ENCODE data around the gene MPHOSPH6.

Gene MPHOSPH6

DNA sequence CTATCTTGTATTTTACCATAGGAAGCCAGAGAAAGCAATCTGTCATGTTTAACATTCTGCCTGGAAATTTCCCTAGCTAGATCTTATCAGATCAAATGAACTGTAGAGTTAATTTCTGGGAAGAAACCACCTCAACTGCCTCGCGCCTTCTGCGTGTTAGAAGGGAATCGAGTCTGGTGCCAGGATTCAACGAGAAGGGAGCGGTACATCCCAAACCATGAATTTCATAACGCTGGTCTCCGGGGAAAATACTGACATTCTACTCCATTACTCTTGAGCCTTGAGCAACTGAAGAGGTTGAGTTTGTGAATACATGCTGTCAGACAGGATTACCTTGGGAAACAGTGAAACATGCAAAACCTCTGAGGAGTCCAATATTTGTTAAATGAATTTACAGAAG, 35.2 kb downstream of the MPHOSPH6 start:
- DNase-seq (ENCODE audit: extremely low read depth, low read depth), result no peak
- H3K4me3 ChIP-seq (replicated peaks; ENCODE audit: low read depth, low read length), result no peak overlapping the region
- TF ChIP-seq, protein P1, sequence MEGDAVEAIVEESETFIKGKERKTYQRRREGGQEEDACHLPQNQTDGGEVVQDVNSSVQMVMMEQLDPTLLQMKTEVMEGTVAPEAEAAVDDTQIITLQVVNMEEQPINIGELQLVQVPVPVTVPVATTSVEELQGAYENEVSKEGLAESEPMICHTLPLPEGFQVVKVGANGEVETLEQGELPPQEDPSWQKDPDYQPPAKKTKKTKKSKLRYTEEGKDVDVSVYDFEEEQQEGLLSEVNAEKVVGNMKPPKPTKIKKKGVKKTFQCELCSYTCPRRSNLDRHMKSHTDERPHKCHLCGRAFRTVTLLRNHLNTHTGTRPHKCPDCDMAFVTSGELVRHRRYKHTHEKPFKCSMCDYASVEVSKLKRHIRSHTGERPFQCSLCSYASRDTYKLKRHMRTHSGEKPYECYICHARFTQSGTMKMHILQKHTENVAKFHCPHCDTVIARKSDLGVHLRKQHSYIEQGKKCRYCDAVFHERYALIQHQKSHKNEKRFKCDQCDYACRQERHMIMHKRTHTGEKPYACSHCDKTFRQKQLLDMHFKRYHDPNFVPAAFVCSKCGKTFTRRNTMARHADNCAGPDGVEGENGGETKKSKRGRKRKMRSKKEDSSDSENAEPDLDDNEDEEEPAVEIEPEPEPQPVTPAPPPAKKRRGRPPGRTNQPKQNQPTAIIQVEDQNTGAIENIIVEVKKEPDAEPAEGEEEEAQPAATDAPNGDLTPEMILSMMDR (IDR thresholded peaks at IDR 0.05; ENCODE audit: low read depth, low read length, missing control alignments), result no peak

DNA sequence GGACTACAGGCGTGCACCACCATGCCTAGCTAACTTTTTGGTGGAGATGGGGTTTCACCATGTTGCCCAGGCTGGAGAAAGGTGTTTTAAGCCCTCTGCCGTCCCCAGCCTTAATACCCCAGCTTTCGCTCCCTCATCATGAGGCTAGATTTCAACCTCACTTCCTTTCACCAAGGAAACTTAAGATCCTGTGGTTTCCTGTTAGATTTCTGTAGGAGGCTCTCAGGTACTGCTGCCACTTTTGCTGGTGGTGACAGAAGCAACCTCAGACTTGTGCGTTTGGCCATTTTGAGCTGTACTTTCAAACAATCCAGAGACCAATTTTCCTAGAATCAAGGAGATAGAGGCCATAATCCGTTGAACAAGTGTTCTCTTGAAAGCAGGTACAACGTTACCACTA, 36.2 kb downstream of the MPHOSPH6 start:
- TF ChIP-seq, protein P1 (IDR thresholded peaks at IDR 0.05; ENCODE audit: low read depth, low read length, missing control alignments), result no peak
- H3K4me3 ChIP-seq (replicated peaks; ENCODE audit: low read depth, low read length), result no peak overlapping the region
- DNase-seq (ENCODE audit: extremely low read depth, low read depth), result no peak

DNA sequence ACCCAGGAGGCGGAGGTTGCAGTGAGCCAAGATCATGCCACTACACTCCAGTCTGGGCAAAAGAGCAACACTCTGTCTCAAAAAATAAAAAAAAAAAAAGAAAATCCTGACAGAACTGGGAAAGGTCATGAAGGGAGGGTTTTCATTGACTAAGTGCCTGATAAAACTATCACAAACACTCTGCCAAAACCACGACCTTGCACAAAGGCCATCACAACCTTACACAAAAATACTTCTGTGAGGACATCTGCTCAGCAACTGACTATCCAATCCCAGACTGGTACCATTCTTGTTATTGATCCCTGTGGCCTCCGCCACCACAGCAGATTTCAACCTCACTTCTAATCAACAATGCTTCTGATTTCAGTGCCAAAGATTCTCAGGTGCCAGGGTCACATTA, 40.1 kb downstream of the MPHOSPH6 start:
- H3K4me3 ChIP-seq (replicated peaks; ENCODE audit: low read depth, low read length), result no peak overlapping the region
- no peak for DNase-seq (ENCODE audit: extremely low read depth, low read depth)
- TF ChIP-seq, protein P1 (IDR thresholded peaks at IDR 0.05; ENCODE audit: low read depth, low read length, missing control alignments), result no peak

DNA sequence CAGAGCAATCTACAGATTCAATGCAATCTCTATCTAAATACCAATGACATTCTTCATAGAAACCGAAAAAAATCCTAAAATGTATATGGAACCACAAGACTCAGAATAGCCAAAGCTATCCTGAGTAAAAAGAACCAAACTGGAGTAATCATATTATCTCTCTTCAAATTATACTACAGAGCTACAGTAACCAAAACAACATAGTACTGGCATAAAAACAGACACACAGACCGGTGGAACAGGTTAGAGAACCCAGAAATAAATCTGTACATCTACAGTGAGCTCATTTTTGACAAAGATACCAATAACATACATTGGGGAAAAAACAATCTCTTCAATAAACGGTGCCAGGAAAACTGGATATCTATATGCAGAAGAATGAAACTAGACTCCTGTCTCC, 45.4 kb downstream of the MPHOSPH6 start:
- DNase-seq (ENCODE audit: extremely low read depth, low read depth), result no peak
- TF ChIP-seq, protein P1 (IDR thresholded peaks at IDR 0.05; ENCODE audit: low read depth, low read length, missing control alignments), result no peak
- no peak overlapping the region for H3K4me3 ChIP-seq (replicated peaks; ENCODE audit: low read depth, low read length)

DNA sequence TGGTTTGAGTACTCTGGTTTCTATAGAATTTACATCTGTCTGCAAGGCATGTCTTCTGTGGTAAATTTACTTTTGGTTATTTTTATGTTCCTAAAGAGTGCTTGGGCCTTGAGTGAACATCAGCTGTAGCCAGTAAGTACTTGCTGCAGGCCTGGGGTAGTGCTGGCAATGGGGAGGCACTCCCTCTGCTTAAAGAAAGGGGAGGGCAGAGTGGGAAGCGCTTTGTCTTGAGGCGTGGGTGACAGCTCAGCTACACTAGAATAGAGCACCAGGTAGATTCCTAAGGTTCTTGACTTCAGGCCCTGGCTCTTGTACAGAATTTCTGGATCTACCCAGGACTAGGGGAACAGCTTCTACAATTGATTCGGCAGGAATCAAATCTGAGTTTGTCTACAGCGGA, 50.6 kb downstream of the MPHOSPH6 start:
- TF ChIP-seq, protein P1 (IDR thresholded peaks at IDR 0.05; ENCODE audit: low read depth, low read length, missing control alignments), result no peak
- no peak for DNase-seq (ENCODE audit: extremely low read depth, low read depth)
- no peak overlapping the region for H3K4me3 ChIP-seq (replicated peaks; ENCODE audit: low read depth, low read length)

DNA sequence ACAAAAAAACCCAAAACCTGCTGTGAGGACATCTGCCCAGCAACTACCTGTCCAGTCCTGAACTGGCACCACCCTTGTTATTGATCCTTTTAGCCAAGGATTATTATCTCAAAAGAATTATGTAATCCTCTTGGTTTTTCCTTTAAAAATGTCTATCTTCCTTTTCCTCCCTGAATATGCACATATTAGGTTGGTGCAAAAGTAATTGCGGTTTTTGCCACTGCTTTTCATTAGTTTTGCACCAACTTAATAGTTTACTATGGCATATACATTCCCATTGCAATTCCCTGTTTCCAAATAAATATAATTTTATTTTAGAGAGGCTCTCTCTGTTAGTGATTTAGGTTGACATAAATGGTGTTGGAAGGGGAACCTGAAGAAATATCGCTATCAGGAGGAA, 51.3 kb downstream of the MPHOSPH6 start:
- no peak for DNase-seq (ENCODE audit: extremely low read depth, low read depth)
- TF ChIP-seq, protein P1 (IDR thresholded peaks at IDR 0.05; ENCODE audit: low read depth, low read length, missing control alignments), result no peak
- no peak overlapping the region for H3K4me3 ChIP-seq (replicated peaks; ENCODE audit: low read depth, low read length)

DNA sequence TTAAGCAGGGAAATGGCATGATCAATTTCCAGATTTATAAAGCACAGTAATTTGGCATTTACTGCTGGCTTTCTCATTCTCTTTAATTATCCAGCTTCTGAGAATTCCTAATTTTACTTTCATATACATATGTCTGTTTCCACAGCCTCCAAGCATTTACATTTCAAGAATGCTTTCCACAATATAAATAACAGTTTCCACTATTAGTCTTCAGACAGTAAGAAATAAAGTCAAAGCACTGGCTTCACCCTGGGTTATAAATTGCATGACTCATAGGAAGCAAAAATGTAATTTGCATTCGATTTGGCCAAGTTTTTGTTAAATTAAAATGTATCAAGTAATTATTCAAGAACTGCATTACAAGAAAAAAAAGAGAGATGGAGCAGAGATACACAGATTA, 53.5 kb downstream of the MPHOSPH6 start:
- no peak for DNase-seq (ENCODE audit: extremely low read depth, low read depth)
- no peak overlapping the region for H3K4me3 ChIP-seq (replicated peaks; ENCODE audit: low read depth, low read length)
- TF ChIP-seq, protein P1 (IDR thresholded peaks at IDR 0.05; ENCODE audit: low read depth, low read length, missing control alignments), result no peak

All from HFF-Myc (cell line).